ENCODE measurements around the gene FXYD4.

The FXYD4 gene

DNA sequence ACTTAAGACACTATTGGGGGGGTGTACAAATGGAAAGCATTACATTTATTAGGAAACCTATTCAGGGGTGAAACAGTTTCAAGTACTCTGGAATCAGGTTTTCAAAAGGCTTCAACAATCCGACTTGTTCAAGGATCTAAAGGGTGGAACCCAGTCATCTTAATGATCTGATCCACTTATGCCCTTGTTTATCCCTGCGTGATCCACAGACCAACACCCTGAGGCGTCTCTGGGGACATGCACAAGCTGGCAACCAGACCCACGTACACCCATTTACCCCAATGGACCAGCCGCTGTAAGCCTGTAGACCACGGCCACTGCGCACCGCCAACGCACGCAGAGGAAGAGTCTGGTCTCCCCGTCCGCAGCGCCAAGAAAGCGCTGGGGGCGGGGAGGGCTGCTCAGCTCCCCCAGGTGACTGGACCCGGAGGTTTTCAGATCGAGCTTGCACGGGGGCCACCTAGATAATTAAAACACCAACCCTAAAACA, 24.2 kb downstream of the FXYD4 start:
- H3K27ac ChIP-seq: peak overlapping the region; percentile 94
- TF ChIP-seq, protein P1, sequence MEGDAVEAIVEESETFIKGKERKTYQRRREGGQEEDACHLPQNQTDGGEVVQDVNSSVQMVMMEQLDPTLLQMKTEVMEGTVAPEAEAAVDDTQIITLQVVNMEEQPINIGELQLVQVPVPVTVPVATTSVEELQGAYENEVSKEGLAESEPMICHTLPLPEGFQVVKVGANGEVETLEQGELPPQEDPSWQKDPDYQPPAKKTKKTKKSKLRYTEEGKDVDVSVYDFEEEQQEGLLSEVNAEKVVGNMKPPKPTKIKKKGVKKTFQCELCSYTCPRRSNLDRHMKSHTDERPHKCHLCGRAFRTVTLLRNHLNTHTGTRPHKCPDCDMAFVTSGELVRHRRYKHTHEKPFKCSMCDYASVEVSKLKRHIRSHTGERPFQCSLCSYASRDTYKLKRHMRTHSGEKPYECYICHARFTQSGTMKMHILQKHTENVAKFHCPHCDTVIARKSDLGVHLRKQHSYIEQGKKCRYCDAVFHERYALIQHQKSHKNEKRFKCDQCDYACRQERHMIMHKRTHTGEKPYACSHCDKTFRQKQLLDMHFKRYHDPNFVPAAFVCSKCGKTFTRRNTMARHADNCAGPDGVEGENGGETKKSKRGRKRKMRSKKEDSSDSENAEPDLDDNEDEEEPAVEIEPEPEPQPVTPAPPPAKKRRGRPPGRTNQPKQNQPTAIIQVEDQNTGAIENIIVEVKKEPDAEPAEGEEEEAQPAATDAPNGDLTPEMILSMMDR (IDR thresholded peaks at IDR 0.05): no peak
- peaks cover 5% of the 10 kb centered on the region for H3K4me1 ChIP-seq
- peak overlapping the region; percentile 95 for H3K4me2 ChIP-seq (ENCODE audit: low read length)
- H3K9me3 ChIP-seq (ENCODE audit: control insufficient read depth, low read length): no peaks in the 10 kb centered on the region
- no peak overlapping the region for H3K9ac ChIP-seq
- no peaks in the 10 kb centered on the region for H3K27me3 ChIP-seq (ENCODE audit: control insufficient read depth, insufficient read depth, low read length)
- H3K4me3 ChIP-seq (ENCODE audit: low read depth, low read length): peak overlapping the region; percentile 79
- peaks cover 68% of the 10 kb centered on the region for H3K79me2 ChIP-seq
- no peaks in the 10 kb centered on the region for H3K36me3 ChIP-seq (ENCODE audit: control insufficient read depth, insufficient read depth, low read length)
- H2AFZ ChIP-seq: peak overlapping the region; percentile 12

DNA sequence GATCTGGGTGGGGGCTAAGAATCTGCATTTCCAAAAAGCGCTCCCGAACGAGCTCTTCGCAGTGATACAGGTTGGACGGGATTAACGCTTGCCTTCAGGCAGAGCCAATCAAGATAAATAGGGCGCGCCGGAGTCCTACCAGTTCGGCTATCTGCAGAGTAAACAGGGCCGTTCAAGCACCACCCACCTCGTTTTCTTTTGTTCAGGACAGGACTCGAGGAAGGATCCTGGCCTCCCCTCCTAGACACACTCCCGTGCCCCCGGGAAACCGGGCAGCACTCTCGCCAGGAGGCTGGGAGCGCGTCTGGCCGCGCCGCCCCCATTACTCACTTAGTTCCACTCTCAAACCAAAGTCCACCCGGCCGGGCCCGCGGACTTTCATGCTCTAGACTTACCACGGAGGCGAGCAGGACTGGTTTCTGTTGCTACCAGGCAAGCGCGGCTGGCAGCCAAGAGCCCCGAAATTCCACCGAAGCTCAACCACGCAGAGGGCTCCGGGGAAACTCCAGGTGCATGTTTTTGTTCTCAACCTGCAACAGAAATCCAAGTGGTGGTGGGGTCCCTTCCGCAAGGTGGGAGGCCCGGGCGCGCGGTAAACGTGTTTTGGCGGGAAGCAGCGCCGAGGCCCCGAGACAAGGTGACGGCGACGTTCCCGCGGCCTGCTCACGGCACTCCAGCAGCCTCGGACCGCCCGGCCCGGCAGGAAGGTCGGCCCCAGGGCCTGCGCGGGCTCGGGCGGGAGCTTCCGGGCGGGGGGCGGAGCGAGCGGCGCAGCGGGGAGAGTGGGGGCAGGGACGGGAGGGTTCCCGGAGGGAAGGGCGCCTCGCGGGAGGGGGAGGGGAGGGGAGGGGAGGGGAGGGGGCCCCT, 24.9 kb downstream of the FXYD4 start:
- no peaks in the 10 kb centered on the region for H3K36me3 ChIP-seq (ENCODE audit: control insufficient read depth, insufficient read depth, low read length)
- peaks cover 71% of the 10 kb centered on the region for H3K79me2 ChIP-seq
- H3K27ac ChIP-seq: peak overlapping the region; percentile 94
- no peaks in the 10 kb centered on the region for H3K9me3 ChIP-seq (ENCODE audit: control insufficient read depth, low read length)
- H3K4me2 ChIP-seq (ENCODE audit: low read length): peak overlapping the region; percentile 95
- no peaks in the 10 kb centered on the region for H3K27me3 ChIP-seq (ENCODE audit: control insufficient read depth, insufficient read depth, low read length)
- TF ChIP-seq, protein P1 (IDR thresholded peaks at IDR 0.05): no peak
- peak overlapping the region; percentile 50 for H3K9ac ChIP-seq
- H3K4me3 ChIP-seq (ENCODE audit: low read depth, low read length): peak overlapping the region; percentile 79
- peak overlapping the region; percentile 78 for H2AFZ ChIP-seq
- peaks cover 5% of the 10 kb centered on the region for H3K4me1 ChIP-seq

DNA sequence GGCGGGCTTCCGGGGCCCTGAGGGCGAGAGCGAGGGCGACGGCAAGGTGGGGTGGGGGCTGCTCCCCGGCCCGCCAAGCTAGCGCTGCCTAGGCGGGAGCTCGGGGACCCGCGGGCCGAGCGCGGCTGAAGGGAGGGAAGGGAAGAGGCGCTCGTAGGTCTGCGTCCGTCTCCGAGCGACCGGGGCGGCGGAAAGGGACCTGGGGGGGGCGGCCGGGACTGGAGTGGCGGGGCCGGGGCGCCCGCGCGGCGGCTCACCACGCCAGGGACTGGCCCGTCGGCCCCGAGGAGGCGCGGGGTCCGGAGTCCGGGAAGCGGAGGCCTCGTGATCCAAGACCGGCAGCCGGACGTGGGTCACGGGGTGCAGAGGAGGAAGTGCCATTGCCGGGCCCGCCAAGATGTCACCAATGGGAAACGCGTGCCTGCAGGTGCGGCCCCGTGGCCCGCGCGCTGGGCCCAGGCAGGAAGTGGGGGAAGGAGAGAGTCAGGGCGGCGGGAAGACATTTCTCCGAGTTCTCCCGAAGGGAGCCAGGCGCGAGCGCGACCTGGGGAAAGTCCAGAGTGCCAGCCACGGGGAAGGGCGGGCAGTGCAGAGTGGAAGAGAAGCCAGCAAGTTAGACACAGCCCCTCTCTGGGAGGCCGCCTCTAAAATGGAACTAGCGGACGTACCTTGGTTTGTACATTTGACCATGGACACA, 25.6 kb downstream of the FXYD4 start:
- Histone ChIP-seq H3K4me3 (ENCODE audit: low read depth, low read length) (peak overlapping the region; percentile 79), H3K27me3 (ENCODE audit: control insufficient read depth, insufficient read depth, low read length) (no peaks in the 10 kb centered on the region), H3K36me3 (ENCODE audit: control insufficient read depth, insufficient read depth, low read length) (no peaks in the 10 kb centered on the region), H3K79me2 (peaks cover 70% of the 10 kb centered on the region), H3K27ac (peak overlapping the region; percentile 94), H3K9ac (peak overlapping the region; percentile 50), H3K4me1 (peaks cover 5% of the 10 kb centered on the region), H3K9me3 (ENCODE audit: control insufficient read depth, low read length) (no peaks in the 10 kb centered on the region), H3K4me2 (ENCODE audit: low read length) (peak overlapping the region; percentile 71), H2AFZ (peak overlapping the region; percentile 78)
- TF ChIP-seq, protein P1 (IDR thresholded peaks at IDR 0.05): no peak

DNA sequence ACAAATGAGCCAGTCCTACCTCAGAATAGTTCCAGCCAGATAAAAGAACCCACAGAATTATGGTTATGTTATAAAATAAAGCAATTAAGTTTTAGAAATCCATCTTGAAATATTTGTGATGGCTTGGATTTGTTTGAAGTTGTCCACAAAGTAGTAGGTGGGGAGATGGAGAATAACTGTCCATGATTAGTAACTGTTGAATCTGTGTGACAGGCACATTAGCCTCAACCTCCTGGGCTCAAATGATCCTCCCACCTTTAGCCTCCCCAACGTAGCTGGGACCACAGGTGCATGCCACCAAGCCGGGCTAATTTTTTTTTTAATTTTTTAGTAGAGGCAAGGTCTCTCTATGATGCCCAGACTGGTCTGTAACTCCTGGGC, 27.5 kb downstream of the FXYD4 start:
- no peak overlapping the region for H3K4me3 ChIP-seq (ENCODE audit: low read depth, low read length)
- H3K4me2 ChIP-seq (ENCODE audit: low read length): no peak overlapping the region
- no peaks in the 10 kb centered on the region for H3K9me3 ChIP-seq (ENCODE audit: control insufficient read depth, low read length)
- peaks cover 5% of the 10 kb centered on the region for H3K4me1 ChIP-seq
- no peaks in the 10 kb centered on the region for H3K27me3 ChIP-seq (ENCODE audit: control insufficient read depth, insufficient read depth, low read length)
- no peak overlapping the region for H2AFZ ChIP-seq
- no peak overlapping the region for H3K27ac ChIP-seq
- H3K79me2 ChIP-seq: peaks cover 72% of the 10 kb centered on the region
- TF ChIP-seq, protein P1 (IDR thresholded peaks at IDR 0.05): no peak
- no peaks in the 10 kb centered on the region for H3K36me3 ChIP-seq (ENCODE audit: control insufficient read depth, insufficient read depth, low read length)
- H3K9ac ChIP-seq: no peak overlapping the region
